ENCODE results near the gene ADNP. TPM values are rescaled to one million over a fixed set of nuclear protein-coding genes. Genes with fewer than 3 reads are reported as not detected.

ADNP gene
- total RNA-seq, 1 experiment from 2014 or later: 143 TPM

DNA sequence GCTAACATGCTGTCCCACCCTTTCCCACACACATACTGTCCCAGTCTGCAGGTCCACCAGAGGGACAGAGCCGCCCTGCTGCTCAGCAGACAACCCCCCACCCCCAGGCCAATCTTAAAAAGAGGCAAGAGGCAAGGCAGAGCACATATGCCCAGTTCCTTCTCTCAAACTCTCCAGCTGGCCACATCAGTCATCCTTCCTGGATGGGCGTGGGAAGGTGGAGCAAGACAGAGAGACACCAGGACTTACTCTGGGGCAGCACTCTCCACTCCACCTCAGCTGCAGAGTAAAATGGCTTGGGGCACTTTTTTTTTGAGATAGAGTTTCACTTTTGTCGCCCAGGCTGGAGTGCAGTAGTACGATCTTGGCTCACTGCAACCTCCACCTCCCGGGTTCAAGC, 38.2 kb upstream of the ADNP start:
- DNase-seq: no peak
- Mint-ChIP-seq H3K27me3 (ENCODE audit: low read depth) (peaks cover 11% of the 10 kb centered on the region), H3K4me1 (peaks cover 0 to 12% of the 10 kb centered on the region in 2 experiments; a peak in 1 of 4 replicates), H3K4me3 (no peak overlapping the region), H3K36me3 (ENCODE audit: insufficient read depth in 1 of 3, low read depth in 3 of 3) (no peaks in the 10 kb centered on the region), H3K27ac (no peak overlapping the region), H3K9me3 (no peaks in the 10 kb centered on the region)
- Histone ChIP-seq H2BK20ac (ENCODE audit: low read depth, low read length, poor library complexity, severe bottlenecking) (no peak overlapping the region), H2AK5ac (ENCODE audit: insufficient read length, low read length) (no peak overlapping the region), H3K9ac (ENCODE audit: extremely low read depth, insufficient read length, low read length) (no peak overlapping the region), H2BK12ac (ENCODE audit: insufficient read length, low read depth, low read length) (no peak overlapping the region), H2BK15ac (ENCODE audit: low read depth, low read length) (no peak overlapping the region), H3K79me2 (ENCODE audit: insufficient read depth, low read length) (no peaks in the 10 kb centered on the region), H3T11ph (ENCODE audit: low read length) (no peak overlapping the region), H4K8ac (replicated peaks; ENCODE audit: insufficient read length, low read depth, low read length) (no peak overlapping the region), H4K20me1 (ENCODE audit: control insufficient read depth, insufficient read depth, insufficient read length) (no peaks in the 10 kb centered on the region), H3K9me3 (ENCODE audit: control insufficient read depth, low read depth, low read length) (no peaks in the 10 kb centered on the region), H4K91ac (ENCODE audit: insufficient read length, low read depth, low read length) (no peak overlapping the region), H3K18ac (ENCODE audit: insufficient read length, low read depth, low read length) (no peak overlapping the region), H3K56ac (ENCODE audit: insufficient read length, low read depth, low read length) (no peak overlapping the region), H2BK5ac (ENCODE audit: insufficient read length, low read length) (no peak overlapping the region), H3K4me1 (ENCODE audit: insufficient read depth, low read length) (no peaks in the 10 kb centered on the region), H3K4me2 (ENCODE audit: insufficient read depth, insufficient read length, low read length) (no peak overlapping the region), H3K27me3 (ENCODE audit: insufficient read depth, low read length) (no peaks in the 10 kb centered on the region), H3K14ac (ENCODE audit: insufficient read depth, low read length) (no peak overlapping the region), H4K5ac (ENCODE audit: insufficient read length, low read depth, low read length) (no peak overlapping the region), H3K79me1 (ENCODE audit: insufficient read depth, low read depth, low read length, poor library complexity, severe bottlenecking) (no peaks in the 10 kb centered on the region), H3K27ac (ENCODE audit: insufficient read length, low read depth, low read length) (no peak overlapping the region), H2BK120ac (ENCODE audit: low read depth, low read length, poor library complexity, severe bottlenecking) (no peak overlapping the region), H3K23ac (ENCODE audit: insufficient read length, low read depth, low read length) (no peak overlapping the region), H2AFZ (ENCODE audit: low read length) (no peak overlapping the region), H3K23me2 (ENCODE audit: insufficient read length, low read depth, low read length, poor library complexity, severe bottlenecking) (no peaks in the 10 kb centered on the region), H3K4ac (ENCODE audit: low read depth, low read length) (no peak overlapping the region)
- TF ChIP-seq CTCF (conservative IDR thresholded peaks at IDR 0.05): no peak
- no CpG with 5 or more reads among the region's 5 CpGs for WGBS (ENCODE audit: extremely low coverage, insufficient read length, low lambda C conversion rate)
